Amygdala (tissue), 56 donors: ENCODE data around the gene OR13A1.
"Not testable (repeated sequence)": the region's sequence is repeated elsewhere in the genome, so short reads cannot be mapped to it uniquely, and the experiment has no call there.

Experiments
- DNase-seq, 56 donors: peaks; one replicate each; lab custom pipeline; 2025; lab: John Stamatoyannopoulos, UW

Gene OR13A1

GRCh38 chr10:45282061-45282460 is 33.3 kb downstream of the OR13A1 start:
- DNase-seq = no peak

GRCh38 chr10:45280113-45280760 is 35.2 kb downstream of the OR13A1 start:
- no peak for DNase-seq

- no peak for DNase-seq
These were observed 35.7 kb downstream of the OR13A1 start for GRCh38 chr10:45279682-45280081.

- DNase-seq = no peak
These were observed 36.4 kb downstream of the OR13A1 start for GRCh38 chr10:45278860-45279498.

DNA sequence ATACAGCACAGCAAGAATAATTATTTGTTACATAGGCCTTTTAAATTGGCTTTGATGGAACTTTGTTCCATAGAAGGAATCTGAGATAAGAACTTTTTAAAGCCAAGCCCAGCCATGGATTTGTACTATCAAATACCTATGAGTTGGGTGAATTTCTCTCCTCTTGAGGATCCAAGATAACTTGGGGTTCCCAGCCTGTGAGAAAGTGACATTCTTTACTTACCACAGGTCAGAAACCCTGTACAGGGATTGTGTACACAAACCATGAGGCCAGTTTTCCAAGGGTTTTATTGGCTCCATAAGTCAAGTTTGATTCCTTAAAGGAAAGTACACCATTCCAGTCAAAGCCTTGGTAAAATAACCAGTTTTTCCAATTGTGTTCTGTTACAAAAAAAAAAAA is 39.3 kb downstream of the OR13A1 start:
- DNase-seq = not testable (repeated sequence)

DNA sequence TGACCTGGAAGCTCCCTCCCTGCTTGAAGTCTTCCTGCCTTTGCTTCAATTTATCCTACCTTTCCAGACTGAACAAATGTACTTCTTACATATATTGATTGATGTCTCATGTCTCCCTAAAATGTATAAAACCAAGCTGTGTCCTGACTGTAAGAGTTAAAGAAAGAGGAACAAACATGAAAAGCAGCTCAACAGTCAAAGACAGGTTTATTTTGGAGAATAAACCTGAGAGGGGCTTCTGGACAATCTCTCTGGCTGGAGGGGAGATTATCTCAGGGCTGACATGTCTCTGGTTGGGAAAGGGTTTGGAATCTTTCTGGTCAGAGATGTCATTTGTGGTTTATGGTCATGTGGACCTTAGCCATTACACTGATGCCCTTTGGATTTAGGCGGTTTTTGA is 41.0 kb downstream of the OR13A1 start:
- no peak for DNase-seq

- not testable (repeated sequence) for DNase-seq
These were observed 47.6 kb downstream of the OR13A1 start for GRCh38 chr10:45267777-45268176.

DNA sequence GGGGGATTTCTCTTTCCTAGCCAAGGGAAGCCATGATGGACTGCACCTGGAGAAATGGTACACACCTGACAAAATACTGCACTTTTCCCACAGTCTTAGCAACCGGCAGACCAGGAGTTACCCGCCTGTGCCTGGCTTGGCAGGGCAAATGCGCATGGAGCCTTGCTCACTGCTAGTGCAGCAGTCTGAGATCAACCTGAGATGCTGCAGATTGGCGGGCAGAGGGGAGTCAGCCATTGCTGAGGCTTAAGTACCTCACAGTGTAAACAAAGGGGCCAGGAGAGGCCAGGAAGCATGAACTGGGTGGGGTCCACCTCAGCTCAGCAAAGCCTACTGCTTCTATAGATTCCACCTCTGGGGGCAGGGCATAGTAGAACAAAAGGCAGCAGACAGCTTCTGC is 49.4 kb downstream of the OR13A1 start:
- no peak for DNase-seq

- no peak for DNase-seq
These were observed 53.5 kb downstream of the OR13A1 start for GRCh38 chr10:45261946-45262345.

- DNase-seq = no peak
These were observed 54.1 kb downstream of the OR13A1 start for GRCh38 chr10:45261243-45261775.

DNA sequence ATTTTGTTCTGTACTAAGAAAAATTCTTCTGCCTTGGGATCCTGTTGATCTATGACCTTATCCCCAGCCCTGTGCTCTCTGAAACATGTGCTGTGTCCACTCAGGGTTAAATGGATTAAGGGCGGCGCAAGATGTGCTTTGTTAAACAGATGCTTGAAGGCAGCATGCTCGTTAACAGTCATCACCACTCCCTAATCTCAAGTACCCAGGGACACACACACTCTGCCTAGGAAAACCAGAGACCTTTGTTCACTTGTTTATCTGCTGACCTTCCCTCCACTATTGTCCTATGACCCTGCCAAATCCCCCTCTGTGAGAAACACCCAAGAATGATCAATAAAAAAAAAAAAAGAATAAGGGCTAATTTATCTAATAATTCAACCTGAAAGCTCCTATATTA is 54.8 kb downstream of the OR13A1 start:
- DNase-seq = not testable (repeated sequence)

- not testable (repeated sequence) for DNase-seq
These were observed 55.5 kb downstream of the OR13A1 start for GRCh38 chr10:45259786-45260495.

DNA sequence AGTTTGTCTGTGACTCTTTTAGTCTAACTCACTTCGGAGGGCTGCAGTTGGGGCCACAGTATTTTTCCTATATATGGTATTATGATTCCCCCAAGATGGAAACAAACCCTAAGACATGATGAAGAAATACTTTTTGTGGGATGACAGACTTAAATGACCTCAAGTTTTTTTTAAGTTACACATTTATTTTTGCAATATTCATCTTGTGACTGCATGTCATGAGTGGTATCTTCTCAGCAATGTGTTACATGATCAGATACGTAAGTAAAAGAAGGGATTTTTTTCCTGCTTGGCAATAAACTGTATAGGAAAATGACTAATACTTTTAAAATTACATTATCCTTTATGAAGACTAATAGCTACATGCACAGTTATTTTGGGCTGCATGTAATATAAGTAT is 57.8 kb downstream of the OR13A1 start:
- DNase-seq = no peak

- no peak for DNase-seq
These were observed 59.2 kb downstream of the OR13A1 start for GRCh38 chr10:45256246-45256645.

- no peak for DNase-seq
These were observed 59.7 kb downstream of the OR13A1 start for GRCh38 chr10:45255706-45256105.

DNA sequence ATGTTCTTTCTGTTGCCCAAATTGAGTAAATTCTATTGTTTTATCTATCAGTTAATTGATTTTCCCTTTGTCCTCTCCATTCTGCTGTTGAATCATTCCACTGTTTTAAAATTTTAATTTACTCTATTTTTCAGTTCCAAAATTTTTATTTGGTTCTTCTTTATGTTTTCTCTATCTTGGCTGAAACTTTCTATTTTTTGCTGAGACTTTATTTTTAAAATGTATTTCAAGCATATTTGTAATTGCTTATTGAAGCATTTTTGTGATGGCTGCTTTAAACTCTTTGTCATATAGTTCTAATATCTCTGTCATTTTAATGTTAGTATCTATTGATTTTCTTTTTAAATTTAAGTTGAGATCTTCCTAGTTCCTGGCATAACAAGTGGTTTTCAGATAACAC is 60.5 kb downstream of the OR13A1 start:
- no peak for DNase-seq

GRCh38 chr10:45253183-45253914 is 62.1 kb downstream of the OR13A1 start:
- DNase-seq = no peak
